Osteoblast (primary cell): Measurements from ENCODE around the gene BAD. TPM values are rescaled to one million over a fixed set of nuclear protein-coding genes. Genes with fewer than 3 reads are reported as not detected.

Experiments
- DNase-seq: peaks from one replicate; pipeline ENCODE4 v3.0.0; 2011; ENCODE audit warnings: low spot score, mixed read lengths; ENCODE audit not compliant: insufficient read length; ENCODE audit errors: missing footprints
- H2AFZ ChIP-seq: 2 replicates; pipeline ENCODE4 v1.6.0; 2011; ENCODE audit warnings: mild to moderate bottlenecking, low read length
- H3K27ac ChIP-seq: 2 replicates; pipeline ENCODE4 v1.5.1; 2011; ENCODE audit warnings: mild to moderate bottlenecking, low read depth, low read length, moderate library complexity
- H3K27me3 ChIP-seq: 2 replicates; pipeline ENCODE4 v1.6.0; 2012; ENCODE audit warnings: mild to moderate bottlenecking, control low read depth, inconsistent platforms, low read length, moderate library complexity; ENCODE audit not compliant: insufficient read depth
- H3K36me3 ChIP-seq: 2 replicates; pipeline ENCODE4 v1.5.1; 2011; ENCODE audit warnings: mild to moderate bottlenecking, low read length, control low read depth, moderate library complexity; ENCODE audit not compliant: insufficient read depth
- H3K4me1 ChIP-seq: 2 replicates; pipeline ENCODE4 v1.5.1; 2011; ENCODE audit warnings: mild to moderate bottlenecking, low read length, control low read depth, moderate library complexity; ENCODE audit not compliant: insufficient read depth
- H3K4me2 ChIP-seq: 2 replicates; pipeline ENCODE4 v1.6.0; 2011; ENCODE audit warnings: mild to moderate bottlenecking, low read length; ENCODE audit not compliant: insufficient read depth
- H3K4me3 ChIP-seq: fragments of 200-600 bp; sonication (generic); 3 replicates; pipeline ENCODE4 v1.5.1; 2012; ENCODE audit warnings: mild to moderate bottlenecking, low read length, inconsistent platforms; ENCODE audit not compliant: insufficient read depth
- H3K79me2 ChIP-seq: 2 replicates; pipeline ENCODE4 v1.6.0; 2012; ENCODE audit warnings: mild to moderate bottlenecking, low read length, control low read depth, inconsistent platforms; ENCODE audit not compliant: insufficient read depth
- H3K9me3 ChIP-seq: 2 replicates; pipeline ENCODE4 v1.5.1; 2011; ENCODE audit warnings: low read depth, low read length, control low read depth
- H4K20me1 ChIP-seq: 2 replicates; pipeline ENCODE4 v1.6.0; 2012; ENCODE audit warnings: mild to moderate bottlenecking, low read length, control low read depth; ENCODE audit not compliant: insufficient read depth
- total RNA-seq: library from RNA; depleted of rRNA; stranded (reverse); fragments of >200 nt; gene quantifications from 2 replicates; pipeline ENCODE4 v1.2.3, GENCODE V29; 2012
- TF ChIP-seq, protein P1 (sequence below): IDR thresholded peaks from 2 replicates; pipeline ENCODE4 v1.5.1; 2011; ENCODE audit warnings: mild to moderate bottlenecking, low read depth, low read length, moderate library complexity; ENCODE audit errors: extremely low read depth

Gene BAD
- total RNA-seq, 1 donor = 70.9 TPM

DNA sequence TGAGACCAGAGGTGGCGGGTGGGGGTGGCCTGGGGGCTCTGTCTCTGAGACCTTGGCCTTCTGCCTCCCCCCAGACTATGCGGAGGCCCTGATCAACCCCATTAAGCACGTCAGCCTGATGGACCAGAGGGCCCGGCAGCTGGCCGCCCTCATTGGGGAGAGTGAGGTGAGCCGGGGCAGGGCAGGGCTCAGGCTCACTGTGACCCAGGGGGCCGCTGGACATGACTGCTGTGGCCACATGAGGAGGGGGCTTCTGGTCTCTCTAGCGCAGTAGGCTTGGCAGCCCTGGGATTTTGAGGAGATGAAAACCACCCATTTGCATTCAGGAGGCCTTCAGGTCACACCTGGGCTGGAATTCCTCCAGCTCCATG lies 20.5 kb downstream of the BAD start:
- H3K4me3 ChIP-seq = no peak overlapping the region
- H3K27ac ChIP-seq = no peak overlapping the region
- H4K20me1 ChIP-seq = no peaks in the 10 kb centered on the region
- TF ChIP-seq, protein P1, sequence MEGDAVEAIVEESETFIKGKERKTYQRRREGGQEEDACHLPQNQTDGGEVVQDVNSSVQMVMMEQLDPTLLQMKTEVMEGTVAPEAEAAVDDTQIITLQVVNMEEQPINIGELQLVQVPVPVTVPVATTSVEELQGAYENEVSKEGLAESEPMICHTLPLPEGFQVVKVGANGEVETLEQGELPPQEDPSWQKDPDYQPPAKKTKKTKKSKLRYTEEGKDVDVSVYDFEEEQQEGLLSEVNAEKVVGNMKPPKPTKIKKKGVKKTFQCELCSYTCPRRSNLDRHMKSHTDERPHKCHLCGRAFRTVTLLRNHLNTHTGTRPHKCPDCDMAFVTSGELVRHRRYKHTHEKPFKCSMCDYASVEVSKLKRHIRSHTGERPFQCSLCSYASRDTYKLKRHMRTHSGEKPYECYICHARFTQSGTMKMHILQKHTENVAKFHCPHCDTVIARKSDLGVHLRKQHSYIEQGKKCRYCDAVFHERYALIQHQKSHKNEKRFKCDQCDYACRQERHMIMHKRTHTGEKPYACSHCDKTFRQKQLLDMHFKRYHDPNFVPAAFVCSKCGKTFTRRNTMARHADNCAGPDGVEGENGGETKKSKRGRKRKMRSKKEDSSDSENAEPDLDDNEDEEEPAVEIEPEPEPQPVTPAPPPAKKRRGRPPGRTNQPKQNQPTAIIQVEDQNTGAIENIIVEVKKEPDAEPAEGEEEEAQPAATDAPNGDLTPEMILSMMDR = no peak
- H3K79me2 ChIP-seq = no peaks in the 10 kb centered on the region
- peak; percentile 43 for DNase-seq
- peaks cover 21% of the 10 kb centered on the region for H3K4me1 ChIP-seq
- no peak overlapping the region for H3K4me2 ChIP-seq
- no peak overlapping the region for H2AFZ ChIP-seq
- no peaks in the 10 kb centered on the region for H3K9me3 ChIP-seq
- H3K36me3 ChIP-seq = peaks cover 49% of the 10 kb centered on the region
- no peaks in the 10 kb centered on the region for H3K27me3 ChIP-seq

DNA sequence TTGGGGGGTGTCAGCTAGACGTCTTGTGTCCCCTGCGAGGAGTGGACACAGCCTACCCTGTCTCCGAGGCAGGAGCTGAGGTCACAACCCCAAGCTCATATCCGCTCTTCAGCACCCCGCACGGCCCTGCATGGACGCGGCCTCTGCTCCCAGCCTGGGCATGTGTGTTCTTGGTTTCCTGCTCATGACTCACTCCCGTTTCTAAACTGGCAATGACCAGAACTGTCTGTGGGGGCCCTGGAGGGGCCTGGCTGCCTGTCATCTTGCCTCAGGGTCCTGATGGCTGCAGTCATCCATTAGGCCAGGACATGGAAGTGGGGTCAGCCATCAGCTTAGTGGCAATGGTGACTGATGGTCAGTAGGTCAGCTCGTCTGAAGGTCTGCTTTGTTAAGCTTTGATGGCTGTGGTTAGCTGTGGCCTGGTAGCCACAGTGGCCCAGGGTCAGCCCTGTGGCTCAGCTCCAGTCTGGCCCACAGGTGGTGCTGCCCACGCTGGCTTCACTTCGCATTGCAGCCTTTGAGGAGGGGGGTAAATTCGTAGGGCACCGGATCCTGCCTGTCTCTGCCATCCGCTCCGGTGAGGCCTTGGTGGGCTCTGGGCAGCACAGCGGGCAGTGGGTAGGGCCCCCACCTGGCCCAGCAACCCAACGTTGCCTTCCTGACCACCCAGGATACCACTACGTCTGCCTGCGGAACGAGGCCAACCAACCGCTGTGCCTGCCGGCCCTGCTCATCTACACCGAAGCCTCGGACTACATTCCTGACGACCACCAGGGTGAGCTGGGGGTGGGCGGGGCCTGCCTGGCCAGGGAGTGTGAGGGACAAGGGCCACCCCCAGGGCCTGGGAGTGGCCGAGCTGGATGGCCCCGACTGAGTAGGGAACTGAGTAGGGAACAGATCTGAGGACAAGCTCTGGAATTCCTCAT lies 21.2 kb downstream of the BAD start:
- H2AFZ ChIP-seq = no peak overlapping the region
- H3K4me1 ChIP-seq = peaks cover 15% of the 10 kb centered on the region
- no peaks in the 10 kb centered on the region for H3K79me2 ChIP-seq
- H3K27ac ChIP-seq = peak overlapping the region; percentile 66
- no peaks in the 10 kb centered on the region for H3K9me3 ChIP-seq
- TF ChIP-seq, protein P1 = no peak
- H3K27me3 ChIP-seq = no peaks in the 10 kb centered on the region
- peaks cover 49% of the 10 kb centered on the region for H3K36me3 ChIP-seq
- peak; percentile 90 for DNase-seq
- H4K20me1 ChIP-seq = no peaks in the 10 kb centered on the region
- H3K4me3 ChIP-seq = no peak overlapping the region
- no peak overlapping the region for H3K4me2 ChIP-seq

DNA sequence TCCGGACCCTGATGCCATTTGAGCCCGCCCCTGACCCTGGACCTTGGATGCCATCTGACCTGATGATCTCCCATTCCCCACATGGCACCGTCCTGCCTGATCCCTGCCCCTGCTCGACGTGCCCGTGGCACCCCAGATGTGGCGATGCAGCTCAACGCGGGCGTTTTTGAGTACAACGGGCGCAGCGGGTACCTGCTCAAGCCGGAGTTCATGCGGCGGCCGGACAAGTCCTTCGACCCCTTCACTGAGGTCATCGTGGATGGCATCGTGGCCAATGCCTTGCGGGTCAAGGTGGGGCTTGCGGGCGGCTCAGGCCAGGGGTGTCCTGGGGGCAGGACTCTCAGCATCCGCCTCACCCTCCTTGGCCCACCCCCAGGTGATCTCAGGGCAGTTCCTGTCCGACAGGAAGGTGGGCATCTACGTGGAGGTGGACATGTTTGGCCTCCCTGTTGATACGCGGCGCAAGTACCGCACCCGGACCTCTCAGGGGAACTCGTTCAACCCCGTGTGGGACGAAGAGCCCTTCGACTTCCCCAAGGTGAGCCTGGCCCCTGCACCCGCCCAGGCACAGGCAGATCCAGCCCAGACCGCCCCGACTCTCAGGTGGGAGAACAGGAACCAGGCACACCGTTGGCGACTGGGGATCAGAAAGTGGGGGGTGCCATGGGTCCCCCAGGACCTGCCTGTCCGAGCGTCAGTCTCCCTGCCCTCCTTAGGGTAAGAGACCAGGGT lies 22.0 kb downstream of the BAD start:
- peaks cover 50% of the 10 kb centered on the region for H3K36me3 ChIP-seq
- H3K4me3 ChIP-seq = no peak overlapping the region
- H3K27ac ChIP-seq = peak overlapping the region; percentile 66
- H3K79me2 ChIP-seq = no peaks in the 10 kb centered on the region
- no peak overlapping the region for H2AFZ ChIP-seq
- no peaks in the 10 kb centered on the region for H3K9me3 ChIP-seq
- DNase-seq = peak; percentile 60
- no peaks in the 10 kb centered on the region for H4K20me1 ChIP-seq
- no peaks in the 10 kb centered on the region for H3K27me3 ChIP-seq
- peaks cover 7% of the 10 kb centered on the region for H3K4me1 ChIP-seq
- TF ChIP-seq, protein P1 = no peak
- H3K4me2 ChIP-seq = no peak overlapping the region

DNA sequence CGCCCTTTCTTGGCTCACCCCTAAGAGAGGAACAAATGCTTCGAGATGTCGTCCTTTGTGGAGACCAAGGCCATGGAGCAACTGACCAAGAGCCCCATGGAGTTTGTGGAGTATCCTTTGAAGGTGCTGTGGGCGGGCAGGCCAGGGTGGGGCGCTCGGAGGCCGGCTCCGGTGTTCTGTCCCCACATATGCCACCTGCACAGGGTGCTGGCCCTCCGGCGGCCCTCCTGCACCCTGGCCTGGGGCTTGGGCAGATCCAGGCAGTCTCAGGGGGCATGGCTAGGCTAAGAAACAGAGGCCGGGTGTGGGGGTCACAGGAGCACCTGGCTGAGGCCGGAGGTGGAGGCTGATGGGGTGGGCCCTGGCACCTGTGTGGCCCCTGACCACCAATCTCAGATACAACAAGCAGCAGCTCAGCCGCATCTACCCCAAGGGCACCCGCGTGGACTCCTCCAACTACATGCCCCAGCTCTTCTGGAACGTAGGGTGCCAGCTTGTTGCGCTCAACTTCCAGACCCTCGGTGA lies 22.8 kb downstream of the BAD start:
- no peak overlapping the region for H3K27ac ChIP-seq
- no peaks in the 10 kb centered on the region for H3K79me2 ChIP-seq
- no peak overlapping the region for H3K4me3 ChIP-seq
- H3K27me3 ChIP-seq = no peaks in the 10 kb centered on the region
- H4K20me1 ChIP-seq = no peaks in the 10 kb centered on the region
- DNase-seq = peak; percentile 74
- H3K9me3 ChIP-seq = no peaks in the 10 kb centered on the region
- TF ChIP-seq, protein P1 = no peak
- H3K4me2 ChIP-seq = no peak overlapping the region
- H3K4me1 ChIP-seq = peaks cover 6% of the 10 kb centered on the region
- peaks cover 49% of the 10 kb centered on the region for H3K36me3 ChIP-seq
- H2AFZ ChIP-seq = no peak overlapping the region
